IMR-90 (cell line): ENCODE results near the gene TBC1D28. TPM values are rescaled to one million over a fixed set of nuclear protein-coding genes. Genes with fewer than 3 reads are reported as not detected.
A peak's percentile ranks its signal among the peaks of the same experiment; 100 is the strongest.
"Not testable (repeated sequence)": the region's sequence is repeated elsewhere in the genome, so short reads cannot be mapped to it uniquely, and the experiment has no call there.

ENCODE experiments used
- ATAC-seq: fragments of 200-7000 bp; cut with Tn5 transposase; 2 replicates; pipeline ENCODE4 v1.9.1; 2020; ENCODE audit warnings: low read depth, mild to moderate bottlenecking, moderate library complexity
- BruUV-seq: library from RNA; stranded (reverse); fragments of 400-500 nt; replicated peaks from 2 replicates; lab custom pipeline; 2021; lab: Mats Ljungman, UMichigan
- CTCF ChIA-PET: fragments of 300-600 bp; formaldehyde crosslinking; extraction: SDS; loops from one replicate; lab custom pipeline; 2021; ENCODE audit warnings: antibody characterized with exemption; lab: Yijun Ruan, JAX
- POLR2A ChIA-PET: fragments of 300-600 bp; sonication (Branson Sonifier 250); formaldehyde crosslinking; loops from one replicate; lab custom pipeline; 2022; ENCODE audit warnings: antibody characterized with exemption; ENCODE audit not compliant: unreplicated experiment; lab: Charles Lee
- DNase-seq: peaks from one replicate; pipeline ENCODE4 v3.0.0; 2013
- H2AFZ ChIP-seq: replicated peaks from 2 replicates; pipeline ENCODE3; 2013; ENCODE audit warnings: low read length, mild to moderate bottlenecking; ENCODE audit not compliant: poor library complexity
- H2AK5ac ChIP-seq: 2 replicates; pipeline ENCODE4 v1.6.1; 2013; ENCODE audit warnings: low read depth, low read length, inconsistent platforms
- H2AK9ac ChIP-seq: replicated peaks from 2 replicates; pipeline ENCODE3; 2013; ENCODE audit warnings: mild to moderate bottlenecking, low read depth, low read length, moderate library complexity; ENCODE audit not compliant: poor library complexity
- H2BK120ac ChIP-seq: 2 replicates; pipeline ENCODE4 v1.6.1; 2013; ENCODE audit warnings: low read depth, low read length, inconsistent platforms
- H2BK15ac ChIP-seq: 3 replicates; pipeline ENCODE4 v1.6.1; 2013; ENCODE audit warnings: low read depth, low read length, inconsistent platforms
- H2BK20ac ChIP-seq: 2 replicates; pipeline ENCODE4 v1.6.1; 2013; ENCODE audit warnings: low read depth, mild to moderate bottlenecking, inconsistent platforms, low read length, moderate library complexity
- H2BK5ac ChIP-seq: 2 replicates; pipeline ENCODE4 v1.6.1; 2013; ENCODE audit warnings: mild to moderate bottlenecking, low read depth, low read length, inconsistent platforms; ENCODE audit not compliant: poor library complexity, severe bottlenecking
- H3K14ac ChIP-seq: replicated peaks from 2 replicates; pipeline ENCODE4 v1.6.1; 2013; ENCODE audit warnings: low read depth, low read length, inconsistent platforms
- H3K18ac ChIP-seq: 2 replicates; pipeline ENCODE4 v1.6.1; 2013; ENCODE audit warnings: low read depth, low read length, control low read depth
- H3K23ac ChIP-seq: 2 replicates; pipeline ENCODE4 v1.6.1; 2013; ENCODE audit warnings: low read depth, low read length, inconsistent platforms
- H3K27ac ChIP-seq: 2 replicates; pipeline ENCODE4 v1.5.1; 2013; ENCODE audit warnings: mild to moderate bottlenecking, control low read depth, low read length; ENCODE audit not compliant: insufficient read depth
- H3K27me3 ChIP-seq: 2 replicates; pipeline ENCODE4 v1.6.1; 2013; ENCODE audit warnings: low read length; ENCODE audit not compliant: control insufficient read depth, insufficient read depth
- H3K36me3 ChIP-seq: 2 replicates; pipeline ENCODE4 v1.6.1; 2013; ENCODE audit warnings: low read length, mixed read lengths; ENCODE audit not compliant: control insufficient read depth, insufficient read depth
- H3K4ac ChIP-seq: 2 replicates; pipeline ENCODE4 v1.6.1; 2013; ENCODE audit warnings: low read depth, low read length, inconsistent platforms
- H3K4me1 ChIP-seq: 2 replicates; pipeline ENCODE4 v1.6.1; 2013; ENCODE audit warnings: low read length, mixed read lengths; ENCODE audit not compliant: control insufficient read depth, insufficient read depth
- H3K4me2 ChIP-seq: 2 replicates; pipeline ENCODE4 v1.6.1; 2013; ENCODE audit warnings: low read depth, mild to moderate bottlenecking, control low read depth, low read length, moderate library complexity
- H3K4me3 ChIP-seq: 2 replicates; pipeline ENCODE4 v1.5.1; 2013; ENCODE audit warnings: low read depth, mild to moderate bottlenecking, control low read depth, low read length, moderate library complexity; ENCODE audit not compliant: insufficient read depth
- H3K56ac ChIP-seq: 2 replicates; pipeline ENCODE4 v1.6.1; 2013; ENCODE audit warnings: low read length, inconsistent platforms; ENCODE audit not compliant: insufficient read depth; ENCODE audit errors: extremely low read depth
- H3K79me1 ChIP-seq, 2 experiments: 2 replicates each; pipeline ENCODE4 v1.6.1; 2013; ENCODE audit warnings: low read length in 2 of 2, inconsistent platforms in 1 of 2, low read depth in 1 of 2
- H3K9ac ChIP-seq: 2 replicates; pipeline ENCODE4 v1.6.1; 2013; ENCODE audit warnings: low read depth, low read length, control low read depth
- H3K9me1 ChIP-seq: 2 replicates; pipeline ENCODE4 v1.6.1; 2013; ENCODE audit warnings: low read length, inconsistent platforms; ENCODE audit not compliant: insufficient read depth
- H3K9me3 ChIP-seq: 2 replicates; pipeline ENCODE4 v1.6.1; 2013; ENCODE audit warnings: low read length; ENCODE audit not compliant: control insufficient read depth, insufficient read depth
- H4K20me1 ChIP-seq: 2 replicates; pipeline ENCODE4 v1.6.1; 2013; ENCODE audit warnings: low read length, inconsistent platforms; ENCODE audit not compliant: insufficient read depth
- H4K5ac ChIP-seq: 2 replicates; pipeline ENCODE4 v1.6.1; 2013; ENCODE audit warnings: mild to moderate bottlenecking, low read depth, low read length, control low read depth
- H4K8ac ChIP-seq, 2 experiments: 2 replicates each; pipeline ENCODE4 v1.6.1; 2013; ENCODE audit warnings: low read depth in 2 of 2, low read length in 2 of 2, control low read depth in 1 of 2, inconsistent platforms in 1 of 2
- H4K91ac ChIP-seq: 2 replicates; pipeline ENCODE4 v1.6.1; 2013; ENCODE audit warnings: low read depth, low read length, inconsistent platforms; ENCODE audit not compliant: insufficient read depth
- WGBS, 2 experiments: methylation state at CpG; one replicate each; pipeline versions ENCODE4 v1.1.5 to v1.1.7; 2013; ENCODE audit warnings: missing lambda C conversion rate in 2 of 2; ENCODE audit not compliant: insufficient read length in 1 of 2; ENCODE audit errors: extremely low coverage in 2 of 2; 5-methylcytosine and 5-hydroxymethylcytosine counted together
- dilution Hi-C: fragments of 300-500 bp; cut with HindIII; formaldehyde crosslinking; loops from one replicate; pipeline ENCODE4 v1.14.3; 2018; ENCODE audit warnings: low sequenced_read_pairs; ENCODE audit not compliant: unreplicated experiment
- in situ Hi-C: fragments of 300-500 bp; cut with MboI; formaldehyde crosslinking; loops from 3 replicates; pipeline ENCODE4 v1.14.3; 2019; ENCODE audit warnings: low sequenced_read_pairs, inconsistent platforms, mixed read lengths
- intact Hi-C: fragments of 100-400 bp; cut with micrococcal nuclease; formaldehyde crosslinking; loops from 2 replicates; pipeline ENCODE4 v1.10.0; 2022
- polyA plus RNA-seq, 3 experiments: library from polyadenylated mRNA; depleted of rRNA; stranded (reverse); fragments of >200 nt; gene quantifications; 2 replicates each; pipeline ENCODE4 v1.2.3, GENCODE V29; 2012; ENCODE audit warnings: low replicate concordance in 1 of 3
- total RNA-seq: library from RNA; depleted of rRNA; stranded (reverse); fragments of >200 nt; gene quantifications from 2 replicates; pipeline ENCODE4 v1.2.3, GENCODE V29; 2012
- TF ChIP-seq, protein P1 (sequence below): fragments of 150-350 bp; IDR thresholded peaks from 2 replicates; pipeline ENCODE4 v1.6.1; 2017; ENCODE audit warnings: mild to moderate bottlenecking, antibody characterized with exemption, low read length, low read depth

The TBC1D28 gene
- total and polyA plus RNA-seq, 2 of the 4 experiments (the other 2 are of a cell fraction) = not detected

DNA sequence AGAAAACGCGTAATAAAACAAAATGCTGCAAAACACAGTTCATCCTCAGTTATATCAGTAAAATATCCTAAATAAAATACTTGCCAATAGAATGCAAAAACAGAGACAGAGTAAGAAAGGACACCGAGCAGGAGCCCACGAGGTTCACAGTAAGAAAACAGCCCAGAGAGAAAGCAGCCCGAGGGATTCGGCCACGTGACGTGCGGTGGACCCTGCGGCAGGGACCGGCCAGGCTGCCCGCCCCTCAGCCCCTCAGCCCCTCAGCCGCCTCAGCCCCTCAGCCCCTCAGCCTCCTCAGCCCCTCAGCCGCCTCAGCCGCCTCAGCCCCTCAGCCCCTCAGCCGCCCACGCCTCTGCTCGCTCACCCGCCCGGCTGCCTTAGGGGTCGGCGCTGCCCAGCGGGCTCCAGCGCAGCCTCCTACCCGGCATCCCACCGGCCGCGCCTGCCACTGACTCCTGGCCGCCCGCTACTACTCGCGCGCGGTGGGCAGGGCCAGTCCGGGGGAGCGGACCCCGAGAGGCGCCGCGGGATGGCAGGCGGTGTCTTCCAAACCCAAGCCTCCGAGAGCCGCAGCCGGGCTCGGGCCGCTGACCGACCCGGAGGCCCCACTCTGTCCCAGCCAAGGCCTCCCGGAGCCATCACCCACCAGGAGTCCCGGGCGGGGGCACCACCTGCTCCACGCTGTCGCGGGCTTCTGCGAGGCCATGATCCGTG lies 9.5 kb downstream of the TBC1D28 start:
- TF ChIP-seq, protein P1, sequence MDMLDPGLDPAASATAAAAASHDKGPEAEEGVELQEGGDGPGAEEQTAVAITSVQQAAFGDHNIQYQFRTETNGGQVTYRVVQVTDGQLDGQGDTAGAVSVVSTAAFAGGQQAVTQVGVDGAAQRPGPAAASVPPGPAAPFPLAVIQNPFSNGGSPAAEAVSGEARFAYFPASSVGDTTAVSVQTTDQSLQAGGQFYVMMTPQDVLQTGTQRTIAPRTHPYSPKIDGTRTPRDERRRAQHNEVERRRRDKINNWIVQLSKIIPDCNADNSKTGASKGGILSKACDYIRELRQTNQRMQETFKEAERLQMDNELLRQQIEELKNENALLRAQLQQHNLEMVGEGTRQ = peak; percentile 19; the same call in 1 of the 2 replicates
- H3K18ac ChIP-seq, CTCF ChIA-PET, H2BK5ac ChIP-seq, intact Hi-C loops, H3K14ac ChIP-seq, H3K9me1 ChIP-seq, H3K4me2 ChIP-seq, H4K5ac ChIP-seq, H2BK20ac ChIP-seq, DNase-seq, H2AK5ac ChIP-seq, H3K27me3 ChIP-seq, BruUV-seq, H2AFZ ChIP-seq, H2BK15ac ChIP-seq, dilution Hi-C loops, H3K9me3 ChIP-seq, H3K27ac ChIP-seq, H4K91ac ChIP-seq, H4K8ac ChIP-seq, H4K20me1 ChIP-seq, H3K4me3 ChIP-seq, in situ Hi-C loops, H3K56ac ChIP-seq, H3K79me1 ChIP-seq, H2AK9ac ChIP-seq, H2BK120ac ChIP-seq, H3K4ac ChIP-seq, POLR2A ChIA-PET, H3K4me1 ChIP-seq, H3K36me3 ChIP-seq, H3K9ac ChIP-seq, H3K23ac ChIP-seq: not testable (repeated sequence)
- WGBS, 2 experiments = 16% methylated on average over 12 of the region's 56 CpGs; no CpG with 5 or more reads in 1 of the 2 experiments
- ATAC-seq = peak; percentile 82
